ENCODE results near the gene SLC2A11. TPM values are rescaled to one million over a fixed set of nuclear protein-coding genes. Genes with fewer than 3 reads are reported as not detected.
A peak's percentile ranks its signal among the peaks of the same experiment; 100 is the strongest.

The SLC2A11 gene
- total and polyA plus RNA-seq, 9 of the 15 experiments (the other 6 are each of a cell fraction or from before 2014, with no cell fraction given), result 0.44 to 2.7 (median 2.1) TPM

DNA sequence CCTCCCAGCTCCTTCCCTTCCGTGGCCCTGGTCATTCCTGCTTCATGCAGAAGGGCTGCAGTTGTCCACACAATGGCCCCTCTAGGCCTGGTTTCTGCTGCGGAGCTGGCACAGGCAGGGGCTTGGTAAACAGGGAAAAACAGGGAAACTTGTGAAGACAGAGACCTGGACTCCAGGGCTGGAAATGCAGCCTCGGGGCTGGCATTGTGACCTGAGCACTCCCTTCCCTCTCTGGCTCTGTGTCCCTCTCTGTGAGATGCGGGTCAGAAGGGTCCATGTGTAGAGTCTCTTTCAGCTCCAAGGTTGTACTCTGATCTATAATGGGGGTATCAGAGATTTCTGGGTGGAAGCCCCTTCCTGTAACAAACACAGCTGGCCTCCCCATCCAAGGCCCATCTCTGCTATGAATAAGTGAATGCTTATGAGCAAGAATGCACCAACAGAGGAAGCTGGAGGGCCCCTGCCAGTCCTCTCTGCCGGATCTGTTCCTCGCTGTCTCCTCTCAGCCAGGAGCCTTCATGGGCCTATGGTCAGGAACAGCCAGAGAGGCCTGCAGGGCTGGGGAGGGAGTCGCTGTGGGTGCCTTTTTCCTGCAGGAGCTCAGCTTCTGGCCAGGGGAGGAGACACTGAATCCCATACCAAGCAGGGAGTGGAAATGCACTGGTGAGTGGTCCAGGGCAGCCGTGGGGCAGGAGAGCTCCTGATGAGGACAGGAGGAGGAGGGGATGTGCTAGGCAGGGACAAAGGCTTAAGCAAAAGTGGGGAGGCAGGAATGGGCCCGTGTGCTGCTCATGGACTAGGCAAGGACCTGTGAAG lies 12.2 kb upstream of the SLC2A11 start:
- Histone ChIP-seq H3K4me1 (replicated peaks in 1 of 2; ENCODE audit: control insufficient read depth in 2 of 2, insufficient read depth in 2 of 2, low read length in 2 of 2) (peaks cover 3 to 25% of the 10 kb centered on the region in 2 experiments; a peak in 3 of 5 replicates), H3K27ac (ENCODE audit: extremely low read depth, low read depth, low read length) (no peak overlapping the region), H3K9me1 (ENCODE audit: control insufficient read depth, insufficient read depth, low read length) (no peaks in the 10 kb centered on the region), H3K4me2 (ENCODE audit: insufficient read depth, low read length) (no peak overlapping the region), H3K9ac (ENCODE audit: insufficient read depth in 1 of 2, low read depth in 2 of 2, low read length in 2 of 2) (0 out of 4 replicates have a peak overlapping the region, but pooled peaks of 1 of the 2 experiments have one; percentile 58), H3K36me3 (ENCODE audit: control insufficient read depth, insufficient read depth, low read length) (no peaks in the 10 kb centered on the region), H3K79me2 (ENCODE audit: control insufficient read depth, insufficient read depth, low read length) (no peaks in the 10 kb centered on the region), H3K4me3 (no peak overlapping the region), H2AFZ (ENCODE audit: low read depth, low read length) (no peak overlapping the region), H3K9me3 (replicated peaks; ENCODE audit: control insufficient read depth, insufficient read depth, low read depth, low read length) (no peaks in the 10 kb centered on the region), H4K20me1 (replicated peaks; ENCODE audit: control insufficient read depth, insufficient read depth, low read length) (no peaks in the 10 kb centered on the region), H3K27me3 (ENCODE audit: control insufficient read depth in 2 of 2, insufficient read depth in 2 of 2, low read length in 2 of 2) (no peaks in the 10 kb centered on the region; a peak in 1 of 5 replicates)
- CTCF ChIA-PET (ENCODE audit: low intra/inter-chr PET ratio), result no interaction called here
- intact Hi-C loops (cut with micrococcal nuclease) (loop anchor here (5.0 kb wide), 3 partner anchors 78 to 308 kb away; partner anchors contain the start of gene CHCHD10), in situ Hi-C loops (cut with MboI) (loop anchor here (10.0 kb wide), 1 partner anchor 221 kb away; no protein-coding TSS in a partner anchor)
- BruUV-seq (replicated peaks), result no TSS peak
- FAIRE-seq, result no peak
- 60% methylated on average over 7 of the region's 9 CpGs for WGBS (ENCODE audit: insufficient coverage, low coverage, missing lambda C conversion rate)
- TF ChIP-seq TBP (optimal IDR thresholded peaks at IDR 0.05; ENCODE audit: low read depth, low read length), result no peak
- TF ChIP-seq ZNF24 (IDR thresholded peaks at IDR 0.05), result no peak
- no peak for ATAC-seq
- no peak for DNase-seq (ENCODE audit: extremely low read depth in 1 of 4, low spot score in 3 of 4)
- POLR2A ChIA-PET, result interaction anchor here (0.6 to 1.2 kb wide), 5 partner anchors 11 to 200 kb away, joined by 3 to 5 read pairs (median 3); partner anchors contain the start of gene MIF

DNA sequence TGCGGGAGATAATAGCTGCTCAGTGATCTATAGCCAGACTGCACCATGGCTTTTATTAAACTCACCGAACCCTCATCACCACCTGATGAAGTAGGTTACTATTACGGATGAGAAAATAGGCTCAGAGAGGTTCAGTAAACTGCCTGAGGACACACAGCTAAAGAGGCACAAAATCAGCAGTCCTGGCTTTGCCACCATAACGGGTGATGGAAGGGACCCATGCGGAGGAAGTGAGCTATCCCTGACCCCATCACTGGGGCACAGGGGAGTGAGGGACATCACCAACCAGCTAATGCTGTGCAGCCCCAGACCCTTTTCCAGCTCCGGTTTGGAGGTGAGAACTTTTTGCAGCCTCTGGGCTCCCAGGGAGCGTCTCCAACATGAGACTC lies 11.6 kb upstream of the SLC2A11 start:
- Histone ChIP-seq H3K36me3 (ENCODE audit: control insufficient read depth, insufficient read depth, low read length) (no peaks in the 10 kb centered on the region), H3K27me3 (ENCODE audit: control insufficient read depth in 2 of 2, insufficient read depth in 2 of 2, low read length in 2 of 2) (no peaks in the 10 kb centered on the region; a peak in 1 of 5 replicates), H3K4me2 (ENCODE audit: insufficient read depth, low read length) (no peak overlapping the region), H3K9me1 (ENCODE audit: control insufficient read depth, insufficient read depth, low read length) (no peaks in the 10 kb centered on the region), H4K20me1 (replicated peaks; ENCODE audit: control insufficient read depth, insufficient read depth, low read length) (no peaks in the 10 kb centered on the region), H3K9me3 (replicated peaks; ENCODE audit: control insufficient read depth, insufficient read depth, low read depth, low read length) (no peaks in the 10 kb centered on the region), H3K9ac (ENCODE audit: insufficient read depth in 1 of 2, low read depth in 2 of 2, low read length in 2 of 2) (peak overlapping the region in 1 of 2 experiments; percentile 64; a peak in 1 of 4 replicates), H3K27ac (ENCODE audit: extremely low read depth, low read depth, low read length) (no peak overlapping the region), H3K79me2 (ENCODE audit: control insufficient read depth, insufficient read depth, low read length) (no peaks in the 10 kb centered on the region), H2AFZ (ENCODE audit: low read depth, low read length) (no peak overlapping the region), H3K4me3 (no peak overlapping the region), H3K4me1 (replicated peaks in 1 of 2; ENCODE audit: control insufficient read depth in 2 of 2, insufficient read depth in 2 of 2, low read length in 2 of 2) (peaks cover 3 to 25% of the 10 kb centered on the region in 2 experiments; a peak in 3 of 5 replicates)
- intact Hi-C loops (cut with micrococcal nuclease) (loop anchor here (5.0 kb wide), 3 partner anchors 79 to 309 kb away; partner anchors contain the start of gene CHCHD10), in situ Hi-C loops (cut with MboI) (loop anchor here (10.0 kb wide), 1 partner anchor 221 kb away; no protein-coding TSS in a partner anchor)
- DNase-seq (ENCODE audit: extremely low read depth in 1 of 4, low spot score in 3 of 4), result no peak
- FAIRE-seq, result no peak
- POLR2A ChIA-PET, result interaction anchor here (0.6 to 1.2 kb wide), 4 partner anchors 11 to 201 kb away, joined by 3 to 5 read pairs (median 3); partner anchors contain the start of gene MIF
- no peak for ATAC-seq
- 36% methylated on average over 6 of the region's 7 CpGs for WGBS (ENCODE audit: insufficient coverage, low coverage, missing lambda C conversion rate)
- CTCF ChIA-PET (ENCODE audit: low intra/inter-chr PET ratio), result no interaction called here
- TF ChIP-seq ZNF740 (CRISPR knock-in tag; IDR thresholded peaks at IDR 0.05), result no peak
- no peak for TF ChIP-seq ZNF740 (tag; IDR thresholded peaks at IDR 0.05)
- peak; percentile 30 to 41; a peak in 1 of 4 replicates for TF ChIP-seq KDM1A (IDR thresholded peaks at IDR 0.05)
- TF ChIP-seq ZFP36 (IDR thresholded peaks at IDR 0.05; ENCODE audit: low read depth, low read length, partially characterized antibody), result peak; percentile 72
- TF ChIP-seq BCOR (IDR thresholded peaks at IDR 0.05), result peak; percentile 79
- TF ChIP-seq RBM25 (IDR thresholded peaks at IDR 0.05; ENCODE audit: low read depth, low read length, severe bottlenecking), result peak; percentile 79
- TF ChIP-seq ZNF143 (CRISPR knock-in tag; IDR thresholded peaks at IDR 0.05), result no peak
- no TSS peak for BruUV-seq (replicated peaks)
